Muscle layer of duodenum (tissue), 2 donors: ENCODE measurements around the gene MT3.

Source experiments
- H3K27ac ChIP-seq: one replicate; pipeline ENCODE4 v1.7.0; 2013; ENCODE audit warnings: mild to moderate bottlenecking, low read length
- H3K27me3 ChIP-seq: one replicate; pipeline ENCODE4 v1.7.0; 2013; ENCODE audit warnings: low read depth, mild to moderate bottlenecking, control low read depth, low read length
- H3K36me3 ChIP-seq, 2 donors: one replicate each; pipeline ENCODE4 v1.7.0; 2013; ENCODE audit warnings: low read length in 2 of 2, control low read depth in 1 of 2, mild to moderate bottlenecking in 1 of 2; ENCODE audit not compliant: insufficient read depth in 2 of 2, control insufficient read depth in 1 of 2
- H3K4me1 ChIP-seq, 2 donors: one replicate each; pipeline ENCODE4 v1.7.0; 2013; ENCODE audit warnings: low read length in 2 of 2, mild to moderate bottlenecking in 2 of 2, control low read depth in 1 of 2, moderate library complexity in 1 of 2; ENCODE audit not compliant: insufficient read depth in 2 of 2, control insufficient read depth in 1 of 2
- H3K4me3 ChIP-seq, 2 donors: one replicate each; pipeline ENCODE4 v1.7.0; 2013; ENCODE audit warnings: low read length in 2 of 2, low read depth in 1 of 2, mild to moderate bottlenecking in 1 of 2
- H3K9me3 ChIP-seq, 2 donors: one replicate each; pipeline ENCODE4 v1.7.0; 2013; ENCODE audit warnings: low read length in 2 of 2, control low read depth in 1 of 2, mild to moderate bottlenecking in 1 of 2; ENCODE audit not compliant: control insufficient read depth in 1 of 2
- donor health status: healthy.

Gene MT3

GRCh38 chr16:56589141-56590039, at the start of gene MT3:
MT3 (plus strand) TSS chr16:56589528; CDS start chr16:56589591, 63 bp downstream.
- Histone ChIP-seq H3K4me3 (peak within 1 kb of the TSS in 1 of 2 donors; percentile 71), H3K27ac (no peak within 1 kb of the TSS), H3K9me3 (no peaks in the 10 kb centered on the region), H3K4me1 (peaks cover 0 to 12% of the 10 kb centered on the region in 2 donors), H3K27me3 (peaks cover 22% of the 10 kb centered on the region), H3K36me3 (no peaks in the 10 kb centered on the region)

GRCh38 chr16:56539656-56540055, 49.7 kb upstream of the MT3 start:
- H3K9me3 ChIP-seq = no peaks in the 10 kb centered on the region
- no peak overlapping the region for H3K4me3 ChIP-seq
- no peaks in the 10 kb centered on the region for H3K27me3 ChIP-seq
- H3K36me3 ChIP-seq = no peaks in the 10 kb centered on the region
- H3K27ac ChIP-seq = no peak overlapping the region
- H3K4me1 ChIP-seq = no peaks in the 10 kb centered on the region

- Histone ChIP-seq H3K27ac (no peak overlapping the region), H3K36me3 (no peaks in the 10 kb centered on the region), H3K27me3 (no peaks in the 10 kb centered on the region), H3K9me3 (no peaks in the 10 kb centered on the region), H3K4me1 (no peaks in the 10 kb centered on the region), H3K4me3 (no peak overlapping the region)
Measured at GRCh38 chr16:56542039-56542438, 47.3 kb upstream of the MT3 start.

- no peak overlapping the region for H3K4me3 ChIP-seq
Measured at GRCh38 chr16:56547120-56547948, 42.0 kb upstream of the MT3 start.

GRCh38 chr16:56547949-56548567, 41.3 kb upstream of the MT3 start:
- peaks cover 0 to 5% of the 10 kb centered on the region in 2 donors for H3K4me1 ChIP-seq
- no peak overlapping the region for H3K27ac ChIP-seq
- H3K4me3 ChIP-seq = no peak overlapping the region
- H3K9me3 ChIP-seq = no peaks in the 10 kb centered on the region
- no peaks in the 10 kb centered on the region for H3K27me3 ChIP-seq
- H3K36me3 ChIP-seq = no peaks in the 10 kb centered on the region

More at GRCh38 chr16:56547120-56547948, 42.0 kb upstream of the MT3 start:
- H3K9me3 ChIP-seq = no peaks in the 10 kb centered on the region
- peaks cover 0 to 5% of the 10 kb centered on the region in 2 donors for H3K4me1 ChIP-seq
- H3K27ac ChIP-seq = no peak overlapping the region
- H3K36me3 ChIP-seq = no peaks in the 10 kb centered on the region
- H3K27me3 ChIP-seq = no peaks in the 10 kb centered on the region

GRCh38 chr16:56549161-56549560, 40.2 kb upstream of the MT3 start:
- Histone ChIP-seq H3K36me3 (no peaks in the 10 kb centered on the region), H3K27ac (no peak overlapping the region), H3K27me3 (no peaks in the 10 kb centered on the region), H3K4me3 (no peak overlapping the region), H3K4me1 (peaks cover 0 to 5% of the 10 kb centered on the region in 2 donors), H3K9me3 (no peaks in the 10 kb centered on the region)

- Histone ChIP-seq H3K9me3 (no peaks in the 10 kb centered on the region), H3K4me1 (peaks cover 0 to 5% of the 10 kb centered on the region in 2 donors), H3K27ac (no peak overlapping the region), H3K36me3 (no peaks in the 10 kb centered on the region), H3K27me3 (no peaks in the 10 kb centered on the region), H3K4me3 (no peak overlapping the region)
Measured at GRCh38 chr16:56549744-56550385, 39.5 kb upstream of the MT3 start.

- Histone ChIP-seq H3K27me3 (no peaks in the 10 kb centered on the region), H3K4me3 (no peak overlapping the region), H3K27ac (no peak overlapping the region), H3K9me3 (no peaks in the 10 kb centered on the region), H3K36me3 (no peaks in the 10 kb centered on the region), H3K4me1 (peaks cover 0 to 5% of the 10 kb centered on the region in 2 donors)
Measured at GRCh38 chr16:56551796-56552738, 37.3 kb upstream of the MT3 start.

GRCh38 chr16:56554441-56554840, 34.9 kb upstream of the MT3 start:
- Histone ChIP-seq H3K4me1 (peaks cover 0 to 5% of the 10 kb centered on the region in 2 donors), H3K27ac (no peak overlapping the region), H3K36me3 (no peaks in the 10 kb centered on the region), H3K27me3 (no peaks in the 10 kb centered on the region), H3K4me3 (no peak overlapping the region), H3K9me3 (no peaks in the 10 kb centered on the region)
